GM12878 (cell line): ENCODE measurements around the gene BMERB1. TPM values are rescaled to one million over a fixed set of nuclear protein-coding genes. Genes with fewer than 3 reads are reported as not detected.

Experiments used
- ATAC-seq: fragments of 200-7000 bp; cut with Tn5 transposase; 3 replicates; pipeline ENCODE4 v1.9.1; 2020; ENCODE audit warnings: mild to moderate bottlenecking, moderate library complexity
- BruUV-seq: library from RNA; stranded (reverse); fragments of 400-500 nt; replicated peaks from 2 replicates; lab custom pipeline; 2021; lab: Mats Ljungman, UMichigan
- CTCF ChIA-PET: fragments of 300-600 bp; sonication (Branson Sonifier 250); formaldehyde crosslinking; extraction: SDS; loops from one replicate; lab custom pipeline; 2021; ENCODE audit warnings: inconsistent platforms; lab: Yijun Ruan, JAX
- POLR2A ChIA-PET: fragments of 350-600 bp; formaldehyde crosslinking; extraction: SDS; loops from one replicate; lab custom pipeline; 2021; ENCODE audit warnings: inconsistent platforms; lab: Charles Lee
- RAD21 ChIA-PET: fragments of 300-600 bp; sonication (Branson Sonifier 250); formaldehyde crosslinking; loops from one replicate; lab custom pipeline; 2023; ENCODE audit warnings: antibody characterized with exemption; ENCODE audit not compliant: unreplicated experiment; lab: Charles Lee
- SMC1A ChIA-PET: fragments of 300-600 bp; sonication (Branson Sonifier 250); formaldehyde crosslinking; loops from one replicate; lab custom pipeline; 2023; ENCODE audit not compliant: unreplicated experiment, uncharacterized antibody; lab: Charles Lee
- DNase-seq: peaks from one replicate; pipeline ENCODE4 v3.0.0-alpha.2; 2011; ENCODE audit warnings: low read depth, low spot score
- FAIRE-seq: peaks from 3 replicates; lab custom pipeline; 2011; peaks lifted over from hg19 to GRCh38; lab: Jason Lieb, UNC
- H2AFZ ChIP-seq: 2 replicates; pipeline ENCODE4 v1.6.0; 2011; ENCODE audit warnings: low read depth, low read length, control low read depth; ENCODE audit not compliant: control insufficient read depth
- H3K27ac ChIP-seq: 2 replicates; pipeline ENCODE4 v1.5.1; 2011; ENCODE audit warnings: control low read depth; ENCODE audit not compliant: control insufficient read depth, insufficient read depth
- H3K27me3 ChIP-seq, 2 experiments: replicated peaks in 1 of 2; 2 replicates each; pipeline versions ENCODE4 v1.6.0 to v1.6.1; 2011; ENCODE audit warnings: low read length in 1 of 2; ENCODE audit not compliant: control insufficient read depth in 2 of 2, insufficient read depth in 2 of 2
- H3K36me3 ChIP-seq, 2 experiments: 2 replicates each; pipeline ENCODE4 v1.5.1; 2011; ENCODE audit warnings: low read length in 1 of 2; ENCODE audit not compliant: control insufficient read depth in 2 of 2, insufficient read depth in 2 of 2
- H3K4me1 ChIP-seq: 2 replicates; pipeline ENCODE4 v1.6.1; 2011; ENCODE audit warnings: mild to moderate bottlenecking, low read length, moderate library complexity, mixed read lengths; ENCODE audit not compliant: control insufficient read depth, insufficient read depth
- H3K4me2 ChIP-seq: 2 replicates; pipeline ENCODE4 v1.6.0; 2011; ENCODE audit warnings: control low read depth; ENCODE audit not compliant: control insufficient read depth, insufficient read depth
- H3K4me3 ChIP-seq: fragments of 200-600 bp; sonication (generic); 2 replicates; pipeline ENCODE4 v1.5.1; 2016
- H3K79me2 ChIP-seq: 2 replicates; pipeline ENCODE4 v1.6.0; 2011; ENCODE audit warnings: low read length; ENCODE audit not compliant: control insufficient read depth, insufficient read depth
- H3K9ac ChIP-seq: 2 replicates; pipeline ENCODE4 v1.8.0; 2011; ENCODE audit warnings: low read length, control low read depth, mixed read lengths; ENCODE audit not compliant: control insufficient read depth, insufficient read depth
- H3K9me3 ChIP-seq: replicated peaks from 3 replicates; pipeline ENCODE4 v1.5.1; 2011; ENCODE audit warnings: mild to moderate bottlenecking, low read length; ENCODE audit not compliant: control insufficient read depth, insufficient read depth
- H4K20me1 ChIP-seq: 2 replicates; pipeline ENCODE4 v1.6.0; 2011; ENCODE audit not compliant: control insufficient read depth, insufficient read depth
- ATF7 ChIP-seq: fragments of 450-650 bp; IDR thresholded peaks from 2 replicates; pipeline ENCODE4 v1.6.1; 2016; ENCODE audit warnings: low read depth, mild to moderate bottlenecking
- BMI1 ChIP-seq: fragments of 450-650 bp; IDR thresholded peaks from 2 replicates; pipeline ENCODE4 v1.6.1; 2016; ENCODE audit warnings: mild to moderate bottlenecking, moderate library complexity, borderline replicate concordance
- E4F1 ChIP-seq: fragments of 450-650 bp; IDR thresholded peaks from 2 replicates; pipeline ENCODE4 v1.6.1; 2018; ENCODE audit warnings: borderline replicate concordance, mild to moderate bottlenecking; ENCODE audit not compliant: partially characterized antibody
- KDM1A ChIP-seq: fragments of 200-600 bp; sonication (generic); IDR thresholded peaks from 2 replicates; pipeline ENCODE4 v1.6.1; 2016; ENCODE audit warnings: borderline replicate concordance
- KLF5 ChIP-seq: fragments of 450-650 bp; IDR thresholded peaks from 2 replicates; pipeline ENCODE4 v1.6.1; 2014; ENCODE audit warnings: mild to moderate bottlenecking; ENCODE audit not compliant: partially characterized antibody
- MEF2B ChIP-seq: fragments of 450-650 bp; IDR thresholded peaks from 2 replicates; pipeline ENCODE4 v1.6.1; 2018; ENCODE audit warnings: mild to moderate bottlenecking, moderate library complexity; ENCODE audit not compliant: partially characterized antibody, poor library complexity, severe bottlenecking
- MYB ChIP-seq: fragments of 150-350 bp; IDR thresholded peaks from 2 replicates; pipeline ENCODE4 v1.6.1; 2014; ENCODE audit warnings: mild to moderate bottlenecking, low read depth, low read length, borderline replicate concordance
- NR2F1 ChIP-seq: fragments of 450-650 bp; conservative IDR thresholded peaks from 2 replicates; pipeline ENCODE4 v1.6.1; 2017; ENCODE audit warnings: mild to moderate bottlenecking
- RELA ChIP-seq: fragments of 450-650 bp; IDR thresholded peaks from 2 replicates; pipeline ENCODE4 v1.8.0; 2014; ENCODE audit warnings: borderline replicate concordance; ENCODE audit not compliant: partially characterized antibody
- SIX5 ChIP-seq: IDR thresholded peaks from 2 replicates; pipeline ENCODE4 v1.6.1; 2011; ENCODE audit warnings: mild to moderate bottlenecking, low read depth, low read length, moderate library complexity; ENCODE audit not compliant: severe bottlenecking
- SMAD1 ChIP-seq: fragments of 450-650 bp; IDR thresholded peaks from 2 replicates; pipeline ENCODE4 v1.6.1; 2018; ENCODE audit warnings: mild to moderate bottlenecking, low read depth; ENCODE audit not compliant: partially characterized antibody
- SP1 ChIP-seq: IDR thresholded peaks from one replicate; pipeline ENCODE4 v1.6.1; 2011; ENCODE audit warnings: low read depth, low read length
- TARDBP ChIP-seq: IDR thresholded peaks from 2 replicates; pipeline ENCODE4 v1.6.1; 2016; ENCODE audit warnings: borderline replicate concordance
- TBL1XR1 ChIP-seq: IDR thresholded peaks from 2 replicates; pipeline ENCODE4 v1.6.1; 2012; ENCODE audit warnings: low read depth, low read length, improper control_type of control experiment
- TCF3 ChIP-seq: IDR thresholded peaks from 2 replicates; pipeline ENCODE4 v1.6.1; 2012; ENCODE audit warnings: low read depth, mild to moderate bottlenecking, low read length, borderline replicate concordance; ENCODE audit not compliant: insufficient read depth
- USF1 ChIP-seq: IDR thresholded peaks from 2 replicates; pipeline ENCODE4 v1.6.1; 2011; ENCODE audit warnings: borderline replicate concordance, low read depth, mild to moderate bottlenecking, moderate library complexity, mixed read lengths, low read length; ENCODE audit not compliant: insufficient read depth; ENCODE audit errors: extremely low read length
- YBX1 ChIP-seq: fragments of 450-650 bp; IDR thresholded peaks from 2 replicates; pipeline ENCODE4 v1.6.1; 2016; ENCODE audit warnings: antibody characterized with exemption
- whole genome bisulfite sequencing: methylation state at CpG from one replicate; pipeline ENCODE4 v1.1.6; 2016; ENCODE audit warnings: low lambda C conversion rate; ENCODE audit not compliant: insufficient replicate concordance, insufficient coverage; ENCODE audit errors: missing lambda C conversion rate; 5-methylcytosine and 5-hydroxymethylcytosine counted together
- in situ Hi-C: fragments of 300-500 bp; cut with MboI; formaldehyde crosslinking; loops from 9 replicates; pipeline ENCODE4 v1.14.3; 2018; ENCODE audit warnings: mixed read lengths
- intact Hi-C: fragments of 100-400 bp; cut with micrococcal nuclease; formaldehyde crosslinking; loops from one replicate; pipeline ENCODE4 v1.14.2; 2022; ENCODE audit not compliant: unreplicated experiment
- polyA plus RNA-seq, 11 experiments: library from polyadenylated mRNA; depleted of rRNA in 4 of 11; unstranded in 6 of 11; stranded (reverse) in 5 of 11; fragments of >200 nt; fragmentation: Nextera tagmentation in 4 of 11; fragmentation: Illumina TruSeq in 1 of 11; extraction: Ambion mirVana in 4 of 11; extraction: Trizol in 1 of 11; gene quantifications; 1 replicate in 1 of 11; 2 replicates in 10 of 11; pipeline versions ENCODE4 v1.2.1 to v1.2.3, GENCODE V29; 2011 to 2016; ENCODE audit warnings: inconsistent platforms in 2 of 11, missing spikeins in 2 of 11, low read depth in 1 of 11
- total RNA-seq, 4 experiments: library from RNA; depleted of rRNA in 3 of 4; stranded (reverse); fragments of >200 nt in 3 of 4; fragmentation: Illumina TruSeq in 1 of 4; extraction: Trizol in 1 of 4; gene quantifications; 2 replicates each; pipeline versions ENCODE4 v1.2.1 to v1.2.3, GENCODE V29; 2013 to 2021
- TF ChIP-seq, protein P1 (sequence below): IDR thresholded peaks from 2 replicates; pipeline ENCODE4 v1.6.1; 2011; ENCODE audit warnings: low read depth, mild to moderate bottlenecking, low read length, moderate library complexity, borderline replicate concordance; ENCODE audit errors: extremely low read depth
- TF ChIP-seq, protein P2 (sequence below): IDR thresholded peaks from 2 replicates; pipeline ENCODE4 v1.6.1; 2012; ENCODE audit warnings: low read depth, low read length, improper control_type of control experiment

Gene BMERB1
- total and polyA plus RNA-seq, 10 of the 15 experiments (the other 5 are each of a cell fraction or from before 2014, with no cell fraction given), result 0.05 to 0.68 (median 0.34) TPM

- intact Hi-C loops (no loop called here), in situ Hi-C loops (no loop called here)
- ChIA-PET CTCF (no interaction called here), SMC1A (no interaction called here), RAD21 (no interaction called here), POLR2A (no interaction called here)
- Histone ChIP-seq H2AFZ (no peak overlapping the region), H3K9ac (no peak overlapping the region), H3K79me2 (no peaks in the 10 kb centered on the region), H4K20me1 (no peaks in the 10 kb centered on the region), H3K4me3 (no peak overlapping the region), H3K27ac (no peak overlapping the region), H3K27me3 (peaks cover 0 to under 1% of the 10 kb centered on the region in 2 experiments; a peak in 2 of 4 replicates), H3K4me1 (no peaks in the 10 kb centered on the region), H3K36me3 (no peaks in the 10 kb centered on the region), H3K4me2 (no peak overlapping the region), H3K9me3 (no peaks in the 10 kb centered on the region; the same call in 2 of the 3 replicates)
- 55% methylated on average over 3 of the region's 3 CpGs for WGBS
- DNase-seq (no peak), FAIRE-seq (no peak), ATAC-seq (no peak)
- no peak for TF ChIP-seq KDM1A
- no peak for TF ChIP-seq TBL1XR1
- TF ChIP-seq YBX1, result no peak
- TF ChIP-seq KLF5, result no peak
- TF ChIP-seq TCF3, result no peak
- TF ChIP-seq USF1, result no peak
- TF ChIP-seq, protein P1, sequence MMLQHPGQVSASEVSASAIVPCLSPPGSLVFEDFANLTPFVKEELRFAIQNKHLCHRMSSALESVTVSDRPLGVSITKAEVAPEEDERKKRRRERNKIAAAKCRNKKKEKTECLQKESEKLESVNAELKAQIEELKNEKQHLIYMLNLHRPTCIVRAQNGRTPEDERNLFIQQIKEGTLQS, result no peak
- no peak for TF ChIP-seq RELA
- no peak for TF ChIP-seq TARDBP
- TF ChIP-seq SP1, result no peak
- TF ChIP-seq, protein P2, sequence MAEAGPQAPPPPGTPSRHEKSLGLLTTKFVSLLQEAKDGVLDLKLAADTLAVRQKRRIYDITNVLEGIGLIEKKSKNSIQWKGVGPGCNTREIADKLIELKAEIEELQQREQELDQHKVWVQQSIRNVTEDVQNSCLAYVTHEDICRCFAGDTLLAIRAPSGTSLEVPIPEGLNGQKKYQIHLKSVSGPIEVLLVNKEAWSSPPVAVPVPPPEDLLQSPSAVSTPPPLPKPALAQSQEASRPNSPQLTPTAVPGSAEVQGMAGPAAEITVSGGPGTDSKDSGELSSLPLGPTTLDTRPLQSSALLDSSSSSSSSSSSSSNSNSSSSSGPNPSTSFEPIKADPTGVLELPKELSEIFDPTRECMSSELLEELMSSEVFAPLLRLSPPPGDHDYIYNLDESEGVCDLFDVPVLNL, result no peak
- TF ChIP-seq E4F1, result no peak
- no peak for TF ChIP-seq MEF2B
- TF ChIP-seq BMI1, result no peak
- TF ChIP-seq SMAD1, result no peak
- TF ChIP-seq NR2F1, result no peak
- TF ChIP-seq ATF7, result no peak
- TF ChIP-seq SIX5, result no peak
- TF ChIP-seq MYB, result no peak
- no TSS peak for BruUV-seq
Observed at GRCh38 chr16:15440852-15441251, 6.5 kb downstream of the BMERB1 start.
